LNCAP (cell line): ENCODE measurements around the gene MGME1.

ENCODE experiments used
- TF ChIP-seq, protein P1 (sequence below): fragments of 450-650 bp; IDR thresholded peaks from 2 replicates; pipeline ENCODE4 v1.5.1; 2017; ENCODE audit warnings: mild to moderate bottlenecking

Gene MGME1

DNA sequence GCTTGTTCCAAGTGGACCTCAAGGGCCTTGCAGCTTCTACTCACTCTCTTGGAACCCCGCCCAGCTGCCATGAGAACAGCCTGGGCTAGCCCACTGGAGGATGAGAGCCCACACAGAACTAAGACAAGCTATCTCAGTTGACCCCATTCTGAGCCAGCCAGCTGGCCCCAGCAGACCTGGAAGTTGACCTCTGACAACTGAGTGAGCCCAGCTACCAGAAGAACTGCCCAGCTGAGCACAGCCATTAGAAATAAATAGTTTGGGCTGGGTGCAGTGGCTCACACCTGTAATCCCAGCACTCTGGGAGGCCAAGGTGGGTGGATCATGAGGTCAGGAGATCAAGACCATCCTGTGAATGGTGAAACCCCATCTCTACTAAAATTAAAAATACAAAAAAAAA, 37.3 kb upstream of the MGME1 start:
- TF ChIP-seq, protein P1, sequence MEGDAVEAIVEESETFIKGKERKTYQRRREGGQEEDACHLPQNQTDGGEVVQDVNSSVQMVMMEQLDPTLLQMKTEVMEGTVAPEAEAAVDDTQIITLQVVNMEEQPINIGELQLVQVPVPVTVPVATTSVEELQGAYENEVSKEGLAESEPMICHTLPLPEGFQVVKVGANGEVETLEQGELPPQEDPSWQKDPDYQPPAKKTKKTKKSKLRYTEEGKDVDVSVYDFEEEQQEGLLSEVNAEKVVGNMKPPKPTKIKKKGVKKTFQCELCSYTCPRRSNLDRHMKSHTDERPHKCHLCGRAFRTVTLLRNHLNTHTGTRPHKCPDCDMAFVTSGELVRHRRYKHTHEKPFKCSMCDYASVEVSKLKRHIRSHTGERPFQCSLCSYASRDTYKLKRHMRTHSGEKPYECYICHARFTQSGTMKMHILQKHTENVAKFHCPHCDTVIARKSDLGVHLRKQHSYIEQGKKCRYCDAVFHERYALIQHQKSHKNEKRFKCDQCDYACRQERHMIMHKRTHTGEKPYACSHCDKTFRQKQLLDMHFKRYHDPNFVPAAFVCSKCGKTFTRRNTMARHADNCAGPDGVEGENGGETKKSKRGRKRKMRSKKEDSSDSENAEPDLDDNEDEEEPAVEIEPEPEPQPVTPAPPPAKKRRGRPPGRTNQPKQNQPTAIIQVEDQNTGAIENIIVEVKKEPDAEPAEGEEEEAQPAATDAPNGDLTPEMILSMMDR, result no peak

DNA sequence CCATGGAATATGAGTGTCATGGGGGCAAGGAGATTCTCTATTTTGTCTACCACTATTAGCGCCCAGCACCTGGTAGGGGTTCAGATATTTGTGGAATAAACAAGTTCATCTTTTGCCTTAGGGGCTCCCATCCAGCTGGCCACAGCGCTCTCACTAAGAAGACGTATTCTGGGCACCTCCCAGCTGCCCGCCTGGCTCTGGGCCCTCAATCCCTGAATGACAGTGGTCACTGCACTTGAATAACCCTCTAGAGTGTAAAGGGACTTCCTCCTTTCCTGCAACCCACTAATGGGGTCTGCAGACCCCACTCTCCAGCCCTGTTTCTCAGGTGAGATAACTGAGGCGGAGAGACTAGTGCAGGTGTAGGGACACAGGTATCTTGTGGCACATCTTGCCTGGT, 36.4 kb upstream of the MGME1 start:
- TF ChIP-seq, protein P1, result no peak

DNA sequence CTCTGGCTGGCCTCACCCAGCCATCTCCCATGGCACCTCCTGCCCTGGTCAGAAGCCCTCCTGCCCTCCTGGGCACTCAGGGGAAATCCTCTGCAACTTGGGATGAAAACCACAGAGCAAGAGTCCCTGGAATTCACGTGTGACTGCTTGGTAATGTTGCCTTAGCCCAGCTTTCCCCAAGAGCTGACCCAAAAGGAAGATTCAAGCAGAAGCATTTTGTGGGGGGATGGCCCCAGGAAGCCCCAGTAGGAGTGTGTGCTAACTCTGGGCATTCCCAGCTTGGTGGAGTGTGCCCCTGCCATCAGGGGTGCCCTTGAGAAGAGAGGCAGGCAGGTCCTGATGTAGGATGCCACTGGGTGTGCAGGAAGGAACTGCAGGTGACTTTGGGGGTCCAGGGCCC, 35.7 kb upstream of the MGME1 start:
- TF ChIP-seq, protein P1, result no peak

DNA sequence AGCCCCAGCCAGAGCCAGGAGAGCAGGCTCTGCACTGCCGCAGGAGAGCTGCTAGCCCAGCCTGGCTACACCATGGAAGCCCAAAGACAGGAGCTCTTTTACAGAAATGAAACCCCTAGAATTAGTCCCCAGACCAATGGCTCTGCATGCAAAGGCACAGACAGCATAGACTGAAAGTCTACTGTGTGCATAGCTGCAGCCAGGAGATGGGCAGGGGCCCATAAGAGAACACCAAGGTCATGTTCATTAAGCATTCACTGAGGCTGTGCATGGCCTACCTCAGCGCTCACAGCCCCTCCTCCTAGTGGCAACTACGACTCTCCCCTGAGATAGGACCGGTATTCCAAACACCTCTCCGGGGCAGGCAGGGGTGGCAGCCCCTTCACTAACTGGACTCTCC, 35.1 kb upstream of the MGME1 start:
- TF ChIP-seq, protein P1, result no peak

DNA sequence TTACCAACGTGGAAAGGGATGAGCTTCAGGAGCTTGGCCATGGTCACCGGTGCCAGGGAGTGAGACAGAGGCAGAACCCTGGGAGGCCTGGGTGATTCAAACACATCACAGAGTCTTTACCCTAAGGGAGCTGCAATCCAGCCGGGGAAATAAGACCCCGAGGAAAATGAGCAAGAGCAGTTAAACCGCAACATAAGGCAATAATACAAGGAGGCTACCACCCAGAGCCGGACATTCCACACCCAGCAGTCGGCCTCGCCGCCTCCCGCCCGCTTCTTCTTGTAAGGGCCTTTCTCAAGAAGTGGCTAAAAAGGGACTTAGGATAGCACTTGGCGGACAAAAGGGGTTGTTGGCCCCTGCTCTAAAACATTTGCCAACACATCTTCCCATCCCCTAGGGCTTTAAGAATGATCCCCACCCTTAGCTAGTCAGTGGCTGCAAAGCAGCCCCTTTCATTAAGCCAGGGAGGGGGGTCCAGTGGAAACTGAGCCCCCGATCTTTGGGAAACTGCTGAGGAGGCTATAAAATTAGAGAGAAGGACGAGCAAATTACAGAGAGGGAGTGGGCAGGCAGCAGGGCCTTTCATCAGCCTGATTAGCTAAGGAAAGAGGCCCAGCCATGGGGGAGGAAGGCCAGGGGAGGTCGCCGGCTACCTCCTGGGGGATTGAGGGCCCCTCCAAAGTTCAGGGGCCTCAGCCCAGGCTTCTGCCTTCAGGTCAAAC, 34.5 kb upstream of the MGME1 start:
- TF ChIP-seq, protein P1, result no peak

DNA sequence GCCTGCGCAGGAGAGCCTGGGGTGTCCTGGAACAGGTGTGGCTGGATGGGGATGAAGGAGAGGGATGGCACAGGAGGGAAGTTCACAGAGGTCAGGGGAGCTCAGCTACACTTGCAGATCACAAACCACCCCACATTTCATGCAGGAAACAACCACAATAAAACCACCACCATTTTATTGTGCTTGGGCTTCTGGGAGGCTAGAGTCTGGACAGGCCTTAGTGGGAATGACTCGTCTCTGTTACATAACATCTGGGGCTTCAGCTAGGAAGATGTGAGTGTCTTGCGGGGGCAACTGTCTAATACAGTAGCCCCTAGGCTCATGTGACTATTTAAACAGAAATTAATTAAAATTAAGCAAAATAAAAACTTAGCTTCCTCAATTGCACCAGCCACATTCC, 33.6 kb upstream of the MGME1 start:
- TF ChIP-seq, protein P1, result no peak

DNA sequence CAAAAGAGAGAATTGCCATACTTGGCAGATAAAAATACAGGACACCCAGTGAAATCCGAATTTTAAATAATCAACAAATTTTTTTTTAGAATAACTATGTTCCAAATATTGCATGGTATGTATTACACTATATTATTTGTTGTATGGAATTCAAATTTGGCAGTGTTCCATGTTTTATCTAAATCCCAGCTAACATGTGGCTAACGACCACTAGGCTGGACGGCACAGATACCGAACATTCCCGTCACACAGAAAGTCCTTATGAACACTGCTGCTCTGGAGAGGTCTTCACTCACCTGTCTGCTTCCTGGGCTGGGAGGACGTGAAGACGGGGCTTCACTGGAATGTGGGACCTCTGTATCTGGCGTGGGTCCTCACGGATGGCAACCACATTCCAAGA, 33.1 kb upstream of the MGME1 start:
- TF ChIP-seq, protein P1, result no peak

DNA sequence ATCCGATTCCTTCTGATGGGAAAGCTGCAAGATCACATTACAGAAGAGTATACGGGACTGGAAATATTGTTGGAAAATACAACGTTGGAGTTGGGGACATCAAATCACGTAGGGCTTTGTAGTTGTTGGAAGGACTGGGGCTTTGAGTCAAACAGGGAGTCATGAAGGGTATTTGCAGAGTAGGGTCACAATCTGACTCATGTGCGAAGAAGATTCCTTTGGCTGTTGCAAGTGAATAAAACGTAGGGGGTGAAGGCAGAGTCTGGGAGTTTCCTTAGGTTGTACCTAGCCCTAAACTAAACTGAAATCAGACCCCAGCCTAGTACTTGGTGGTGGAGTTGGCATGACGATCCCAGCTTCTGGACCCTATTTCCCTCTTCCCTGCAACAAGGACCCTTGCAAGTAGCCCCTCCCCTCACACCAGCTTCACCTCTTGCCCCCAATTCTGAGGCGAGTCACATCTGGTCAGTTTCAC, 32.5 kb upstream of the MGME1 start:
- TF ChIP-seq, protein P1, result no peak
